Mesothelial cell of epicardium (in vitro differentiated cells): ENCODE measurements around the gene BAIAP2L1. TPM values are rescaled to one million over a fixed set of nuclear protein-coding genes. Genes with fewer than 3 reads are reported as not detected.

Experiments
- DNase-seq, 2 experiments: peaks; one replicate each; pipeline ENCODE4 v3.0.0; 2021; ENCODE audit warnings: low spot score in 2 of 2; ENCODE audit not compliant: unreplicated experiment in 2 of 2
- H3K27ac Mint-ChIP-seq: 2 replicates; pipeline ENCODE4 v1.8.0; 2021; ENCODE audit warnings: mixed read lengths
- H3K27me3 Mint-ChIP-seq: 2 replicates; pipeline ENCODE4 v1.8.0; 2021; ENCODE audit warnings: low read depth, mixed read lengths
- H3K36me3 Mint-ChIP-seq: 2 replicates; pipeline ENCODE4 v1.8.0; 2021; ENCODE audit warnings: mixed read lengths
- H3K4me1 Mint-ChIP-seq: 2 replicates; pipeline ENCODE4 v1.8.0; 2021; ENCODE audit warnings: mixed read lengths
- H3K4me3 Mint-ChIP-seq: 2 replicates; pipeline ENCODE4 v1.8.0; 2021; ENCODE audit warnings: mild to moderate bottlenecking, moderate library complexity, mixed read lengths
- H3K9me3 Mint-ChIP-seq: 2 replicates; pipeline ENCODE4 v1.8.0; 2021; ENCODE audit warnings: mixed read lengths
- CTCF ChIP-seq: fragments of 200-600 bp; sonication (generic); IDR thresholded peaks from one replicate; pipeline ENCODE4 v1.5.0; 2021; ENCODE audit warnings: antibody characterized with exemption; ENCODE audit not compliant: unreplicated experiment
- total RNA-seq: library from RNA; stranded (reverse); gene quantifications from 3 replicates; pipeline ENCODE4 v1.2.1, GENCODE V29; 2021

BAIAP2L1 gene
- total RNA-seq, 1 donor from 2014 or later = 27.2 TPM

GRCh38 chr7:98297626-98298286, 103.1 kb downstream of the BAIAP2L1 start:
- H3K4me1 Mint-ChIP-seq = no peaks in the 10 kb centered on the region
- H3K4me3 Mint-ChIP-seq = no peak overlapping the region
- no peaks in the 10 kb centered on the region for H3K9me3 Mint-ChIP-seq
- H3K27me3 Mint-ChIP-seq = no peaks in the 10 kb centered on the region
- no peak for DNase-seq
- H3K27ac Mint-ChIP-seq = no peak overlapping the region
- TF ChIP-seq CTCF = no peak
- peaks cover 12% of the 10 kb centered on the region for H3K36me3 Mint-ChIP-seq

- no peak overlapping the region for H3K27ac Mint-ChIP-seq
- no peaks in the 10 kb centered on the region for H3K4me1 Mint-ChIP-seq
- TF ChIP-seq CTCF = no peak
- H3K27me3 Mint-ChIP-seq = no peaks in the 10 kb centered on the region
- H3K9me3 Mint-ChIP-seq = no peaks in the 10 kb centered on the region
- H3K36me3 Mint-ChIP-seq = peaks cover 13% of the 10 kb centered on the region
- no peak overlapping the region for H3K4me3 Mint-ChIP-seq
- DNase-seq = no peak
These were observed 104.1 kb downstream of the BAIAP2L1 start for GRCh38 chr7:98296833-98297232.

- Mint-ChIP-seq H3K4me1 (no peaks in the 10 kb centered on the region), H3K27ac (no peak overlapping the region), H3K9me3 (no peaks in the 10 kb centered on the region), H3K27me3 (no peaks in the 10 kb centered on the region), H3K36me3 (peaks cover 8% of the 10 kb centered on the region), H3K4me3 (no peak overlapping the region)
- no peak for TF ChIP-seq CTCF
- no peak for DNase-seq
These were observed 105.3 kb downstream of the BAIAP2L1 start for GRCh38 chr7:98295467-98296192.

- Mint-ChIP-seq H3K4me3 (no peak overlapping the region), H3K4me1 (no peaks in the 10 kb centered on the region), H3K27ac (no peak overlapping the region), H3K9me3 (no peaks in the 10 kb centered on the region), H3K27me3 (no peaks in the 10 kb centered on the region), H3K36me3 (peaks cover 3% of the 10 kb centered on the region)
- peak; percentile 46 for TF ChIP-seq CTCF
- DNase-seq = peak; percentile 54 to 78
These were observed 106.0 kb downstream of the BAIAP2L1 start for GRCh38 chr7:98294798-98295382.

GRCh38 chr7:98294326-98294725, 106.6 kb downstream of the BAIAP2L1 start:
- Mint-ChIP-seq H3K4me3 (no peak overlapping the region), H3K36me3 (peaks cover 3% of the 10 kb centered on the region), H3K27ac (no peak overlapping the region), H3K27me3 (no peaks in the 10 kb centered on the region), H3K4me1 (no peaks in the 10 kb centered on the region), H3K9me3 (no peaks in the 10 kb centered on the region)
- DNase-seq = no peak
- no peak for TF ChIP-seq CTCF
